GM23248 (cell line): ENCODE measurements around the gene COPB1.

Experiments
- EZH2 ChIP-seq: fragments of 200-600 bp; sonication (generic); IDR thresholded peaks from 2 replicates; pipeline ENCODE4 v1.6.1; 2018; ENCODE audit warnings: antibody characterized with exemption, mild to moderate bottlenecking; ENCODE audit not compliant: insufficient read depth, poor library complexity, severe bottlenecking
- EZH2phosphoT487 ChIP-seq: fragments of 200-600 bp; sonication (generic); IDR thresholded peaks from 2 replicates; pipeline ENCODE4 v1.6.1; 2018; ENCODE audit warnings: antibody characterized with exemption, moderate library complexity, mild to moderate bottlenecking, low read depth; ENCODE audit not compliant: insufficient read depth

- TF ChIP-seq EZH2phosphoT487 (no peak), EZH2 (no peak)
Observed at GRCh38 chr11:14506532-14506931, 6.9 kb upstream of the COPB1 start.
